Osteoblast (primary cell): Measurements from ENCODE around the gene ILF3. TPM values are rescaled to one million over a fixed set of nuclear protein-coding genes. Genes with fewer than 3 reads are reported as not detected.

Experiments used
- DNase-seq: peaks from one replicate; pipeline ENCODE4 v3.0.0; 2011; ENCODE audit warnings: low spot score, mixed read lengths; ENCODE audit not compliant: insufficient read length; ENCODE audit errors: missing footprints
- H2AFZ ChIP-seq: 2 replicates; pipeline ENCODE4 v1.6.0; 2011; ENCODE audit warnings: mild to moderate bottlenecking, low read length
- H3K27ac ChIP-seq: 2 replicates; pipeline ENCODE4 v1.5.1; 2011; ENCODE audit warnings: mild to moderate bottlenecking, low read depth, low read length, moderate library complexity
- H3K27me3 ChIP-seq: 2 replicates; pipeline ENCODE4 v1.6.0; 2012; ENCODE audit warnings: mild to moderate bottlenecking, control low read depth, inconsistent platforms, low read length, moderate library complexity; ENCODE audit not compliant: insufficient read depth
- H3K36me3 ChIP-seq: 2 replicates; pipeline ENCODE4 v1.5.1; 2011; ENCODE audit warnings: mild to moderate bottlenecking, low read length, control low read depth, moderate library complexity; ENCODE audit not compliant: insufficient read depth
- H3K4me1 ChIP-seq: 2 replicates; pipeline ENCODE4 v1.5.1; 2011; ENCODE audit warnings: mild to moderate bottlenecking, low read length, control low read depth, moderate library complexity; ENCODE audit not compliant: insufficient read depth
- H3K4me2 ChIP-seq: 2 replicates; pipeline ENCODE4 v1.6.0; 2011; ENCODE audit warnings: mild to moderate bottlenecking, low read length; ENCODE audit not compliant: insufficient read depth
- H3K4me3 ChIP-seq: fragments of 200-600 bp; sonication (generic); 3 replicates; pipeline ENCODE4 v1.5.1; 2012; ENCODE audit warnings: mild to moderate bottlenecking, low read length, inconsistent platforms; ENCODE audit not compliant: insufficient read depth
- H3K79me2 ChIP-seq: 2 replicates; pipeline ENCODE4 v1.6.0; 2012; ENCODE audit warnings: mild to moderate bottlenecking, low read length, control low read depth, inconsistent platforms; ENCODE audit not compliant: insufficient read depth
- H3K9me3 ChIP-seq: 2 replicates; pipeline ENCODE4 v1.5.1; 2011; ENCODE audit warnings: low read depth, low read length, control low read depth
- H4K20me1 ChIP-seq: 2 replicates; pipeline ENCODE4 v1.6.0; 2012; ENCODE audit warnings: mild to moderate bottlenecking, low read length, control low read depth; ENCODE audit not compliant: insufficient read depth
- CTCF ChIP-seq: IDR thresholded peaks from 2 replicates; pipeline ENCODE4 v1.5.1; 2011; ENCODE audit warnings: mild to moderate bottlenecking, low read depth, low read length, moderate library complexity; ENCODE audit errors: extremely low read depth
- total RNA-seq: library from RNA; depleted of rRNA; stranded (reverse); fragments of >200 nt; gene quantifications from 2 replicates; pipeline ENCODE4 v1.2.3, GENCODE V29; 2012

ILF3 gene
- total RNA-seq, 1 donor, result 107 TPM

DNA sequence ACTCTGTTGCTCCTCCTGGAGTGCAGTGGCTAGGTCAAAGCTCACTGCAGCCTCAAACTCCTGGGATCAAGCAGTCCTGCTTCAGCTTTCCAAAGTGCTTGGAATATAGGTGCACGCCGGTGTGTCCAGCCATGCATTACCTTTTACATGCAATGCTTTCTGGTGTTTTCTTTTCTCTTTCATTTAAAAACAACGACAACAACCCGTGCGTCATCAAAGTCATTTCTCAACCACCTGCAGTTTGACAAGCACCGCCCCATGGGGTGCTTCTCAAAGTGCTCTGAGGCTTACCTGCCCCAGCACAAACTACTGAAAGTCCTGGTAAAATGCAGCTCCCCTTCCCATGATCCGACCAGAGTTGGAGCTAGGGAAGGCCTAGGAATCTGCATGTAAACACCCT, 54.1 kb downstream of the ILF3 start:
- DNase-seq, result no peak
- Histone ChIP-seq H3K4me1 (no peaks in the 10 kb centered on the region), H3K9me3 (no peaks in the 10 kb centered on the region), H3K36me3 (peaks cover 9% of the 10 kb centered on the region), H4K20me1 (no peaks in the 10 kb centered on the region), H3K27ac (no peak overlapping the region), H3K4me2 (no peak overlapping the region), H3K27me3 (no peaks in the 10 kb centered on the region), H3K79me2 (no peaks in the 10 kb centered on the region), H2AFZ (no peak overlapping the region), H3K4me3 (no peak overlapping the region)
- TF ChIP-seq CTCF, result no peak

DNA sequence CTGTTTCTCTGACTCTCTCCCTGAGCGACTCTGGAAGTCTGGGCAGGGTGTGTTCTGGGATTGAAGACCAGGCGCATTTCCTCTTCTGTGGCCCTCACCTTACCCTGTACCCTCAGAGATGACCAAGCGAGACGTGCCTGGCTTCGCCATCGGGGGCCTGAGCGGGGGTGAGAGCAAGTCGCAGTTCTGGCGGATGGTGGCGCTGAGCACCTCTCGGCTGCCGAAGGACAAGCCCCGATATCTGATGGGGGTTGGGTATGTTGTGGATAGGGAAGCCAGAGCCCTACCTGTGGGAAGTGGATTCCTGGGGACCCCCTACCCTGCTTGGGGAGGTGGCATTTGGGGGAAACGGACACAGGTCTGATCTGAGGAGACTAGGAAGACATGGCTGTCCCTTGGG, 57.9 kb downstream of the ILF3 start:
- Histone ChIP-seq H2AFZ (no peak overlapping the region), H3K36me3 (peaks cover 21% of the 10 kb centered on the region), H3K9me3 (no peaks in the 10 kb centered on the region), H3K27ac (no peak overlapping the region), H4K20me1 (no peaks in the 10 kb centered on the region), H3K79me2 (no peaks in the 10 kb centered on the region), H3K27me3 (no peaks in the 10 kb centered on the region), H3K4me3 (no peak overlapping the region), H3K4me1 (no peaks in the 10 kb centered on the region), H3K4me2 (no peak overlapping the region)
- no peak for DNase-seq
- no peak for TF ChIP-seq CTCF

DNA sequence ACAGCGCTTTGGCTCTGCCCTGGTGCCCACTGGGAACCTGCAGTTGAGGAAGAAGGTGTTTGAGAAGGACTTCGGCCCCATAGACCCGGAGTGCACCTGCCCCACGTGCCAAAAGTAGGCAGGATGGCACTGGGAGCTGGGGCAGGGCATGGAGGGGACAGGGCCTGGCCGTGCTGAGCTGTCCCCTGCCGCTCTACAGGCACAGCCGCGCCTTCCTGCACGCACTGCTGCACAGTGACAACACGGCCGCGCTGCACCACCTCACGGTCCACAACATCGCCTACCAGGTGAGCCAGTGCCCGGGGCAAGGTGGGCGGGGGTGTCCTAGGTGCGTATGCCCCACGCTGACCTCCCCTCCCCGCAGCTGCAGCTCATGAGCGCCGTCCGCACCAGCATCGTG, 58.6 kb downstream of the ILF3 start:
- no peak for TF ChIP-seq CTCF
- Histone ChIP-seq H3K27me3 (no peaks in the 10 kb centered on the region), H3K4me3 (no peak overlapping the region), H3K27ac (no peak overlapping the region), H2AFZ (no peak overlapping the region), H3K9me3 (no peaks in the 10 kb centered on the region), H3K79me2 (no peaks in the 10 kb centered on the region), H3K4me1 (no peaks in the 10 kb centered on the region), H3K4me2 (no peak overlapping the region), H4K20me1 (no peaks in the 10 kb centered on the region), H3K36me3 (peaks cover 21% of the 10 kb centered on the region)
- no peak for DNase-seq

DNA sequence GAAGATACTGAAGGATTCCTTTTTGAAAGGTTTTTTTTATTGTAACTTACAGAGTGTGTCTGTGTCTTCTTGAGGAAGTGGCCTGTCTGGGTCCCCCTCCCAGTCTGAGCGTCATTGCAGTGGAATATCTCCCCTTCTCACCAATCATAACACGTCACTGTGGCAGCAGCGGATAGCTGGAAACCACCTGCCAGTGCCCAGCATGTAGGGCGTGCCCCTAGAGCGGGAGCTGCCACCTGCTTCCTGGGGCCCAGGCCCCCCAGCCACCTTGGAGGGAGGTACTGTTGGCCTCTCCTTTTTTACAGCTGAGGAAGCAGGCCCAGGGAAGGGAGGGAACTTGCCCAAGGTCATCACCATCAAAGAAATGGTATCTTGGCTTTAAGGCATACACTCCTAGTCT, 59.2 kb downstream of the ILF3 start:
- H3K27me3 ChIP-seq, result no peaks in the 10 kb centered on the region
- H3K36me3 ChIP-seq, result peaks cover 19% of the 10 kb centered on the region
- H2AFZ ChIP-seq, result no peak overlapping the region
- no peaks in the 10 kb centered on the region for H4K20me1 ChIP-seq
- H3K4me1 ChIP-seq, result no peaks in the 10 kb centered on the region
- H3K4me2 ChIP-seq, result no peak overlapping the region
- no peak for TF ChIP-seq CTCF
- no peaks in the 10 kb centered on the region for H3K9me3 ChIP-seq
- peaks cover 4% of the 10 kb centered on the region for H3K79me2 ChIP-seq
- no peak overlapping the region for H3K4me3 ChIP-seq
- peak; percentile 26 for DNase-seq
- H3K27ac ChIP-seq, result no peak overlapping the region
